WTC11 (cell line): Measurements from ENCODE around the gene CCDC141. TPM values are rescaled to one million over a fixed set of nuclear protein-coding genes. Genes with fewer than 3 reads are reported as not detected.
"Not testable (repeated sequence)": the region's sequence is repeated elsewhere in the genome, so short reads cannot be mapped to it uniquely, and the experiment has no call there.

Source experiments
- ATAC-seq: fragments of 200-7000 bp; cut with Tn5 transposase; 2 replicates; pipeline ENCODE4 v1.10.0; 2021; ENCODE audit warnings: mild to moderate bottlenecking, moderate library complexity
- CTCF ChIA-PET: fragments of 300-600 bp; sonication (Branson Sonifier 250); formaldehyde crosslinking; loops from one replicate; lab custom pipeline; 2021; ENCODE audit warnings: antibody characterized with exemption; lab: Charles Lee
- POLR2A ChIA-PET: fragments of 350-600 bp; sonication (Branson Sonifier 250); formaldehyde crosslinking; loops from one replicate; lab custom pipeline; 2021; ENCODE audit warnings: antibody characterized with exemption; lab: Charles Lee
- DNase-seq: peaks from one replicate; pipeline ENCODE4 v3.0.0; 2021; ENCODE audit warnings: low spot score
- H3K27ac Mint-ChIP-seq: 2 replicates; pipeline ENCODE4 v1.8.0; 2021; ENCODE audit warnings: mixed read lengths
- H3K27me3 Mint-ChIP-seq: 2 replicates; pipeline ENCODE4 v1.8.0; 2021; ENCODE audit warnings: low read depth, mild to moderate bottlenecking, moderate library complexity, mixed read lengths
- H3K36me3 Mint-ChIP-seq: 2 replicates; pipeline ENCODE4 v1.8.0; 2021; ENCODE audit warnings: mixed read lengths
- H3K4me1 Mint-ChIP-seq: 2 replicates; pipeline ENCODE4 v1.8.0; 2022; ENCODE audit warnings: mixed read lengths
- H3K4me3 Mint-ChIP-seq: 2 replicates; pipeline ENCODE4 v1.8.0; 2021; ENCODE audit warnings: mild to moderate bottlenecking, moderate library complexity, mixed read lengths
- H3K9me3 Mint-ChIP-seq: 2 replicates; pipeline ENCODE4 v1.8.0; 2021; ENCODE audit warnings: mixed read lengths
- CBFB ChIP-seq: sonication (generic); formaldehyde crosslinking; IDR thresholded peaks from 2 replicates; pipeline ENCODE4 v1.8.1; 2022; ENCODE audit warnings: mild to moderate bottlenecking, low read depth, missing genetic modification reagents
- E2F1 ChIP-seq: sonication (generic); formaldehyde crosslinking; IDR thresholded peaks from 2 replicates; pipeline ENCODE4 v1.8.0; 2022; ENCODE audit warnings: mild to moderate bottlenecking, missing genetic modification reagents
- E2F4 ChIP-seq: sonication (generic); formaldehyde crosslinking; IDR thresholded peaks from 2 replicates; pipeline ENCODE4 v1.8.1; 2022; ENCODE audit warnings: low read depth, mild to moderate bottlenecking, moderate library complexity, missing genetic modification reagents, borderline replicate concordance
- ETV6 ChIP-seq: sonication (generic); formaldehyde crosslinking; IDR thresholded peaks from 2 replicates; pipeline ENCODE4 v1.8.1; 2022; ENCODE audit warnings: mild to moderate bottlenecking, missing genetic modification reagents
- FOXK1 ChIP-seq: sonication (generic); formaldehyde crosslinking; IDR thresholded peaks from 2 replicates; pipeline ENCODE4 v1.8.0; 2022; ENCODE audit warnings: mild to moderate bottlenecking, moderate library complexity, missing genetic modification reagents
- FOXP1 ChIP-seq: sonication (generic); formaldehyde crosslinking; IDR thresholded peaks from 2 replicates; pipeline ENCODE4 v1.8.0; 2022; ENCODE audit warnings: missing genetic modification reagents, mild to moderate bottlenecking, moderate library complexity, borderline replicate concordance
- IRF1 ChIP-seq: sonication (generic); formaldehyde crosslinking; IDR thresholded peaks from 2 replicates; pipeline ENCODE4 v1.8.0; 2023; ENCODE audit warnings: missing genetic modification reagents
- IRF2 ChIP-seq: sonication (generic); formaldehyde crosslinking; IDR thresholded peaks from 2 replicates; pipeline ENCODE4 v1.8.0; 2022; ENCODE audit warnings: low read depth, missing genetic modification reagents, borderline replicate concordance
- MYBL2 ChIP-seq: sonication (generic); formaldehyde crosslinking; IDR thresholded peaks from 2 replicates; pipeline ENCODE4 v1.8.1; 2023; ENCODE audit warnings: mild to moderate bottlenecking, moderate library complexity, missing genetic modification reagents
- NR1H2 ChIP-seq: sonication (generic); formaldehyde crosslinking; IDR thresholded peaks from 2 replicates; pipeline ENCODE4 v1.9.0; 2021; ENCODE audit warnings: mild to moderate bottlenecking, moderate library complexity, missing genetic modification reagents
- NR3C1 ChIP-seq: sonication (generic); formaldehyde crosslinking; conservative IDR thresholded peaks from 2 replicates; pipeline ENCODE4 v1.8.1; 2023; ENCODE audit warnings: low read depth, mild to moderate bottlenecking, missing genetic modification reagents
- OVOL2 ChIP-seq: fragments of 250-450 bp; sonication (Bioruptor Pico); IDR thresholded peaks from 2 replicates; pipeline ENCODE4 v1.9.0; 2021; ENCODE audit warnings: mild to moderate bottlenecking, borderline replicate concordance
- PRDM15 ChIP-seq: sonication (generic); formaldehyde crosslinking; IDR thresholded peaks from 2 replicates; pipeline ENCODE4 v1.8.0; 2022; ENCODE audit warnings: missing genetic modification reagents
- RELA ChIP-seq: sonication (generic); formaldehyde crosslinking; IDR thresholded peaks from 2 replicates; pipeline ENCODE4 v1.8.1; 2022; ENCODE audit warnings: missing genetic modification reagents, mild to moderate bottlenecking, borderline replicate concordance
- RORB ChIP-seq: fragments of 250-450 bp; sonication (Bioruptor Pico); IDR thresholded peaks from 2 replicates; pipeline ENCODE4 v1.9.0; 2021; ENCODE audit warnings: mild to moderate bottlenecking
- TEAD4 ChIP-seq: sonication (generic); formaldehyde crosslinking; IDR thresholded peaks from 2 replicates; pipeline ENCODE4 v1.8.0; 2022; ENCODE audit warnings: mild to moderate bottlenecking, missing genetic modification reagents
- USF1 ChIP-seq: sonication (generic); formaldehyde crosslinking; IDR thresholded peaks from 2 replicates; pipeline ENCODE4 v1.8.0; 2022; ENCODE audit warnings: mild to moderate bottlenecking, missing genetic modification reagents
- ZNF121 ChIP-seq: sonication (generic); formaldehyde crosslinking; IDR thresholded peaks from 2 replicates; pipeline ENCODE4 v1.8.0; 2023; ENCODE audit warnings: missing genetic modification reagents
- ZNF232 ChIP-seq: sonication (generic); formaldehyde crosslinking; IDR thresholded peaks from 2 replicates; pipeline ENCODE4 v1.8.0; 2022; ENCODE audit warnings: mild to moderate bottlenecking, missing genetic modification reagents
- ZNF317 ChIP-seq: sonication (generic); formaldehyde crosslinking; IDR thresholded peaks from 2 replicates; pipeline ENCODE4 v1.8.1; 2023; ENCODE audit warnings: low read depth, mild to moderate bottlenecking, moderate library complexity, missing genetic modification reagents, borderline replicate concordance
- ZNF532 ChIP-seq: fragments of 250-450 bp; sonication (Bioruptor Pico); IDR thresholded peaks from 2 replicates; pipeline ENCODE4 v1.9.0; 2021; ENCODE audit warnings: mild to moderate bottlenecking, borderline replicate concordance
- total RNA-seq: library from RNA; stranded (reverse); gene quantifications from 3 replicates; pipeline ENCODE4 v1.2.3, GENCODE V29; 2021

Gene CCDC141
- total RNA-seq, 1 experiment from 2014 or later: 8.5 TPM

- no peak for TF ChIP-seq E2F1 (CRISPR knock-in tag)
- no peak for TF ChIP-seq ETV6 (CRISPR knock-in tag)
- no peak for TF ChIP-seq OVOL2 (CRISPR knock-in tag)
- TF ChIP-seq RORB (CRISPR knock-in tag): no peak
- no peak for TF ChIP-seq RELA (CRISPR knock-in tag)
- TF ChIP-seq ZNF121 (CRISPR knock-in tag): no peak
These were observed 46.2 kb upstream of the CCDC141 start (continued) for GRCh38 chr2:179096090-179096489.

GRCh38 chr2:179092912-179093311, 43.0 kb upstream of the CCDC141 start:
- H3K27me3 Mint-ChIP-seq, CTCF ChIA-PET, H3K27ac Mint-ChIP-seq, POLR2A ChIA-PET, ATAC-seq, H3K4me1 Mint-ChIP-seq, H3K4me3 Mint-ChIP-seq, DNase-seq: not testable (repeated sequence)
- H3K9me3 Mint-ChIP-seq: peaks cover 42% of the 10 kb centered on the region
- H3K36me3 Mint-ChIP-seq: peaks cover 26% of the 10 kb centered on the region

- ChIA-PET CTCF (no interaction called here), POLR2A (no interaction called here)
- H3K36me3 Mint-ChIP-seq: peaks cover 3% of the 10 kb centered on the region; the same call in 1 of the 2 replicates
- no peaks in the 10 kb centered on the region for H3K4me1 Mint-ChIP-seq
- ATAC-seq (no peak), DNase-seq (no peak)
- no peak overlapping the region for H3K4me3 Mint-ChIP-seq
- H3K9me3 Mint-ChIP-seq: peaks cover 28% of the 10 kb centered on the region
- no peak overlapping the region for H3K27ac Mint-ChIP-seq
- H3K27me3 Mint-ChIP-seq: no peaks in the 10 kb centered on the region
- TF ChIP-seq ZNF317 (CRISPR knock-in tag) (no peak), ZNF232 (no peak), PRDM15 (CRISPR knock-in tag) (no peak), ZNF532 (no peak), CBFB (no peak), NR1H2 (no peak), E2F4 (CRISPR knock-in tag) (no peak), USF1 (no peak), IRF2 (no peak), IRF1 (CRISPR knock-in tag) (no peak), TEAD4 (CRISPR knock-in tag) (no peak), FOXP1 (no peak), E2F1 (CRISPR knock-in tag) (no peak), NR3C1 (CRISPR knock-in tag) (no peak), FOXK1 (CRISPR knock-in tag) (no peak), MYBL2 (CRISPR knock-in tag) (no peak)
These were observed 32.8 kb upstream of the CCDC141 start for GRCh38 chr2:179082697-179083096.
